GM12801 (cell line): ENCODE results near the gene DZIP1L.

Experiments used
- CTCF ChIP-seq: IDR thresholded peaks from one replicate; pipeline ENCODE4 v1.5.1; 2011; ENCODE audit warnings: control low read depth; ENCODE audit not compliant: insufficient read length; ENCODE audit errors: extremely low read depth

The DZIP1L gene

GRCh38 chr3:138125548-138126221 lies 10.3 kb upstream of the DZIP1L start:
- TF ChIP-seq CTCF, result no peak

DNA sequence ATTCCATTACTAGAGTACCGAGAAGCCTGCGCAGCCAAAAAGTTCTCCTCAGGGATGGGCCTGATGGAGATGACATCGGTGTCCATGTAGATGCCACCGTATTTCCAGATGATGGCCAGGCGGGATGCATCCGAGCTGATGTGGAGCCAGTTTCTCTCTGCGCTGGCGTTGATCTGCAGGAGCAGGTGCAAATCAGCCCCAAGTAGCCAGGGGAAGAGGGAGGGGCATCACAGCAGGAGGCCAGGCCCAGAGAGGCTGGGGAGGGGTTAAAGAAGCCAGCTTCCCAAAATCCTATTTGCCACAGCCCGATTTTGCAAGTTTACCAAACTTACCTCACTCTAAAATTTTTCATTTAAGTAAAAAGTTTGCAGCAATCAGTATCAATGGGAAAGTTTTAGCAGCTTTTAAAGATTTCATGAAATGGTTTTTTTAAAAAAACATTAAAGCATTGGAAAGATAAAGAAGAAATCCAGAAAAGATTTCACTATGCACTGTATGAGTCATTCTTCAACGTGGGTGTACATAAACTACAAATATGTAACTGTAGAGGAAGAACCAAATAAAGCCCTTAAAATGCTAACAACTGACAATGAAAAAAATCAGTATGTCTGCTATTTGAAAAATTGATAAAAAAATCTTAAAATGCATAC lies 9.4 kb upstream of the DZIP1L start:
- no peak for TF ChIP-seq CTCF

DNA sequence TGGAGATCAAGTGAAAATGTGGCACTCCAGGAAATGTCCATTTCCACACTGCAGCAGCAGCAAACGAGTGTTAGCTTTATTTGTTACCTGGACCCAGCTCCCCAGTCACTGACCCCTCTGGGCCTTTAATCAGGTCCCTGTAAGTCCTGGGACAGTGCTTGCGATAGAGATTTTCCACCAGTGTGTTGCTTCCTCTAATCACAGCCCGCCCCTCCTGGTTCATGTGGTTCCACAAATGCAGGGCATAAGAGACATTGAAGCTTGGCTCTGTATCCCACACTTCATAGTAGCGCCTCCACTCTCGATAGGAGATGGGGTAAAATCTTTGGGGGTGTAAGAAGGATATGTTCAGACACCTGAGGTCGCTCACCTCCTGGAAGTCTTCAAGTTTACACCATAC lies 8.8 kb upstream of the DZIP1L start:
- no peak for TF ChIP-seq CTCF

- no peak for TF ChIP-seq CTCF
Observed at GRCh38 chr3:138119423-138119766, 4.0 kb upstream of the DZIP1L start.

- peak; percentile 40 for TF ChIP-seq CTCF
Observed at GRCh38 chr3:138118612-138119422, 3.4 kb upstream of the DZIP1L start.

GRCh38 chr3:138114431-138114918 lies 933 bp downstream of the DZIP1L start:
- TF ChIP-seq CTCF, result no peak

- TF ChIP-seq CTCF, result no peak
Observed at GRCh38 chr3:138113326-138113725, 2.1 kb downstream of the DZIP1L start.
